ENCODE measurements around the gene CLMN. TPM values are rescaled to one million over a fixed set of nuclear protein-coding genes. Genes with fewer than 3 reads are reported as not detected.

CLMN gene
- polyA plus RNA-seq, 3 donors = 22.0 to 33.7 (median 23.2) TPM

DNA sequence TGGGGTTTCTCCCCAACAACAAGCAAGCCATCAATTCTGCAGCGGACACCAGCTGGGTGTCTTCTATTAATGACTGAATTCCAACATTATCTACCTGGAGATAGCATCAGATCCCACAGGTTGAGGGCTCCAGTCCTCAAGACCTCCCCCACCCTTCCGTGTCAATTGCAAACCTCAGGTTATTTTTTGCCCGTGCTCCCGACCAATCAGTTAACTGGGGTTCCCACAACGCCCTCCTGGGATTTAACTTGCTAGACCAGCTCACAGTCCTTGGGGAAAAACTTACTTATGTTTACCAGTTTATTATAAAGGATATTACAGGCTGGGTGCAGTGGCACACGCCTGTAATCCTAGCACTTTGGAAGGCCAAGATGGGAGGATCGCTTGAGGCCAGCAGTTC, 172.1 kb downstream of the CLMN start:
- H3K27ac ChIP-seq (ENCODE audit: low read depth in 1 of 2, low read length in 2 of 2) = peak overlapping the region in 1 of 2 donors; percentile 72
- no peak overlapping the region for H3K4me3 Mint-ChIP-seq

DNA sequence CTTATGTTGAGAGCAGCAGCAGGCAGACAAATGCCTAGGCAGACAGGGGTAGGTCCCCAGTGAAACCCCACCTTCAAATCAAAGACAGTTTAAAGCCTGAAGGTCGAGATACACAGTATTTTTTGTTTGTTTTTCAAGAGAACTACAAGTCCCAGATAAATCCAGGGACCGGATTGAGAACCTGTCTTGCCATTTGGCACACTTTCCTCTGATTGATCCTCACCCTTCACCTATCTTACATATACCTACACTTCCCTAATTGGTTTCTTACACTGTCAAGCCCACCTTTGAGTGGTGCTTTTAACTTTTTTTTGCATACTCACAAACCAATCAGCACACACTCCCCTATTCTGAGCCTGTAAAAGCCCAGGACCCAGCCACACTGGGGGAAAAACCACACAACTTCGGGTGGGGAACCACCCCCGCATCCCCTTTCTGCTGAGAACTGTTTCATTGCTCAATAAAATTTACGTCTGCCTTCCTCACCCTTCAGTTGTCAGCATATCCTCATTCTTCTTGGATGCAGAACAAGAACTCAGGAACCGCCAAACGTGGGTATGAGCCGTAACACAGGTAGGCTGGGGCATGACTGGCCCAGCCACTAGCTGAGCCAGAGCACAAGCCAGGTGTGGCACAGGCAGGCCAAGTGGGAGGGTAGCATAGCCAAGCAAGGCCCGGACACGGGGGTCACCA, 173.5 kb downstream of the CLMN start:
- H3K9ac ChIP-seq (ENCODE audit: insufficient read depth, low read length, poor library complexity, severe bottlenecking) = no peak overlapping the region
- peaks cover 0 to 9% (median 6%) of the 10 kb centered on the region in 7 donors for H3K9me3 Mint-ChIP-seq
- intact Hi-C loops (cut with micrococcal nuclease) = no loop called here

More for the DNA sequence above, 172.1 kb downstream of the CLMN start:
- Histone ChIP-seq H3K36me3 (replicated peaks in 1 of 2; ENCODE audit: control insufficient read depth in 1 of 2, insufficient read depth in 2 of 2, low read length in 2 of 2) (no peaks in the 10 kb centered on the region), H3K27me3 (ENCODE audit: control insufficient read depth in 2 of 2, insufficient read depth in 2 of 2, low read length in 2 of 2) (no peaks in the 10 kb centered on the region), H3K79me2 (ENCODE audit: insufficient read depth, low read length) (peaks cover 95% of the 10 kb centered on the region), H2AFZ (ENCODE audit: insufficient read depth, low read depth, low read length, poor library complexity, severe bottlenecking) (no peak overlapping the region), H3K4me1 (ENCODE audit: control insufficient read depth in 1 of 2, insufficient read depth in 2 of 2, low read length in 2 of 2) (peaks cover 28 to 38% of the 10 kb centered on the region in 2 donors), H3K4me3 (replicated peaks in 1 of 3; ENCODE audit: low read depth in 2 of 3, low read length in 3 of 3) (no peak overlapping the region), H3K9me3 (replicated peaks in 1 of 2; ENCODE audit: control insufficient read depth in 1 of 2, insufficient read depth in 1 of 2, low read length in 2 of 2) (peaks cover 0 to 4% of the 10 kb centered on the region in 2 donors), H3K9ac (ENCODE audit: insufficient read depth, low read length, poor library complexity, severe bottlenecking) (no peak overlapping the region), H3K4me2 (replicated peaks; ENCODE audit: extremely low read depth, low read length, poor library complexity, severe bottlenecking) (no peak overlapping the region), H4K20me1 (ENCODE audit: insufficient read depth, low read length) (peaks cover 62% of the 10 kb centered on the region)
- Mint-ChIP-seq H3K9me3 (peaks cover 0 to 9% (median 6%) of the 10 kb centered on the region in 7 donors), H3K4me1 (peaks cover 76% of the 10 kb centered on the region), H3K36me3 (peaks cover 14 to 18% of the 10 kb centered on the region in 2 donors), H3K27ac (peak overlapping the region in 5 of 7 donors; percentile 9 to 77 (median 39)), H3K27me3 (ENCODE audit: low read depth in 3 of 3) (no peaks in the 10 kb centered on the region)
- WGBS (ENCODE audit: insufficient coverage) = 88% methylated on average over 3 of the region's 7 CpGs
- no peak for DNase-seq
- intact Hi-C loops (cut with micrococcal nuclease) = no loop called here
- TF ChIP-seq, protein P1, sequence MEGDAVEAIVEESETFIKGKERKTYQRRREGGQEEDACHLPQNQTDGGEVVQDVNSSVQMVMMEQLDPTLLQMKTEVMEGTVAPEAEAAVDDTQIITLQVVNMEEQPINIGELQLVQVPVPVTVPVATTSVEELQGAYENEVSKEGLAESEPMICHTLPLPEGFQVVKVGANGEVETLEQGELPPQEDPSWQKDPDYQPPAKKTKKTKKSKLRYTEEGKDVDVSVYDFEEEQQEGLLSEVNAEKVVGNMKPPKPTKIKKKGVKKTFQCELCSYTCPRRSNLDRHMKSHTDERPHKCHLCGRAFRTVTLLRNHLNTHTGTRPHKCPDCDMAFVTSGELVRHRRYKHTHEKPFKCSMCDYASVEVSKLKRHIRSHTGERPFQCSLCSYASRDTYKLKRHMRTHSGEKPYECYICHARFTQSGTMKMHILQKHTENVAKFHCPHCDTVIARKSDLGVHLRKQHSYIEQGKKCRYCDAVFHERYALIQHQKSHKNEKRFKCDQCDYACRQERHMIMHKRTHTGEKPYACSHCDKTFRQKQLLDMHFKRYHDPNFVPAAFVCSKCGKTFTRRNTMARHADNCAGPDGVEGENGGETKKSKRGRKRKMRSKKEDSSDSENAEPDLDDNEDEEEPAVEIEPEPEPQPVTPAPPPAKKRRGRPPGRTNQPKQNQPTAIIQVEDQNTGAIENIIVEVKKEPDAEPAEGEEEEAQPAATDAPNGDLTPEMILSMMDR (IDR thresholded peaks at IDR 0.05) = no peak

More for the DNA sequence above, 173.5 kb downstream of the CLMN start:
- no peaks in the 10 kb centered on the region for H3K36me3 ChIP-seq (replicated peaks in 1 of 2; ENCODE audit: control insufficient read depth in 1 of 2, insufficient read depth in 2 of 2, low read length in 2 of 2)
- Mint-ChIP-seq H3K36me3 (peaks cover 14 to 18% of the 10 kb centered on the region in 2 donors), H3K4me1 (peaks cover 72% of the 10 kb centered on the region), H3K27me3 (ENCODE audit: low read depth in 3 of 3) (no peaks in the 10 kb centered on the region), H3K27ac (peak overlapping the region; percentile 69 to 95 (median 81)), H3K4me3 (no peak overlapping the region)
- peak; percentile 27 to 79 (median 48) for DNase-seq
- peak overlapping the region; percentile 26 to 72 for H3K27ac ChIP-seq (ENCODE audit: low read depth in 1 of 2, low read length in 2 of 2)
- no peaks in the 10 kb centered on the region for H3K27me3 ChIP-seq (ENCODE audit: control insufficient read depth in 2 of 2, insufficient read depth in 2 of 2, low read length in 2 of 2)
- 85% methylated on average over 4 of the region's 10 CpGs for WGBS (ENCODE audit: insufficient coverage)
- peak overlapping the region; percentile 14 for H3K4me2 ChIP-seq (replicated peaks; ENCODE audit: extremely low read depth, low read length, poor library complexity, severe bottlenecking)
- peaks cover 31 to 52% of the 10 kb centered on the region in 2 donors for H3K4me1 ChIP-seq (ENCODE audit: control insufficient read depth in 1 of 2, insufficient read depth in 2 of 2, low read length in 2 of 2)
- TF ChIP-seq, protein P1 (IDR thresholded peaks at IDR 0.05) = no peak
- no peak overlapping the region for H2AFZ ChIP-seq (ENCODE audit: insufficient read depth, low read depth, low read length, poor library complexity, severe bottlenecking)
- H3K4me3 ChIP-seq (replicated peaks in 1 of 3; ENCODE audit: low read depth in 2 of 3, low read length in 3 of 3) = no peak overlapping the region
- H4K20me1 ChIP-seq (ENCODE audit: insufficient read depth, low read length) = peaks cover 50% of the 10 kb centered on the region
- H3K79me2 ChIP-seq (ENCODE audit: insufficient read depth, low read length) = peaks cover 95% of the 10 kb centered on the region
- H3K9me3 ChIP-seq (replicated peaks in 1 of 2; ENCODE audit: control insufficient read depth in 1 of 2, insufficient read depth in 1 of 2, low read length in 2 of 2) = peaks cover 0 to 4% of the 10 kb centered on the region in 2 donors
